ENCODE measurements around the gene SEPTIN12.
A peak's percentile ranks its signal among the peaks of the same experiment; 100 is the strongest.
"Not testable (repeated sequence)": the region's sequence is repeated elsewhere in the genome, so short reads cannot be mapped to it uniquely, and the experiment has no call there.

The SEPTIN12 gene

GRCh38 chr16:4752351-4753100 is 35.6 kb downstream of the SEPTIN12 start:
- DNase-seq (ENCODE audit: low read depth): no peak

DNA sequence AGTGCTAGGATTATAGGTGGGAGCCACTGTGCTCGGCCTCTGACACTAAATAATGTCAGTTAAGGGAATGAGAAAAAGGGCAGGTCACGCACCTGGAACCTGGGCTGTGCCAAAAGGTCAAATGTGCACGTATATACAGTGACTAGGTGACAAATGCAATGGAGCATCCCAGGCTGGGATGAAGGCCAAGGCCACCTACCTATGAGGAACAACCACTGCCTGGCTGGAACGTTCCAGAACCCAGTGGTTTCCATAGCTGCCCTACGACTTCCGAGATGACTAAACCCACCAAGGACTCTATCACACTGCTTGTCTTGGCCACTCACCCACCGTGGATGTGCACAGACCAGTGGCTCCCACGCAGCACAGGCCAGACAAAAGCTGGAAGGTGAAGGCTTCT is 37.2 kb downstream of the SEPTIN12 start:
- no peak for DNase-seq (ENCODE audit: low read depth)

DNA sequence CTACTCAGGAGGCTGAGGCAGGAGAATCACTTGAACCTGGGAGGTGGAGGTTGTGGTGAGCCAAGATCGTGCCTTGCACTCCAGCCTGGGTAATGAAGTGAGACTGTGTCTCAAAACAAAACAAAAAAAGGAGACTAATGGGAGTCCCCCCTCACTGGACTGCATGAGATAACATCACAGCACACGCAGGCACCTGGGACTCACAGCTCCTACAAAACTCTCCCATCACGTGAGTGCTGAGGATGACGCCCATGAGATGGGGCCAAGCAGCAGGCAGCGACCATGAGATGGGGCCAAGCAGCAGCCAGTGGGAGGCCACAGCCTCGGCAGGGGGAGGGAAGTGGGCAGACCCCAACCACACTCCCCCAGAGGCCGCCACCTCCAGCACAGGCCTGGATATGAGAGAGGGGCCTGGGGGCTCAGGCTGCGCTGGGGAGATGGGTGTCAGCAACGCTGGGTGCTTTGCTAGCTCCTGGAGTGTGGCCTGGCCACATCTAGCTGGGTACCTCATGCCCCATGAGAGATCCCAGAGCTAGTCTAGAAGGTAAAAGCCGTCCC is 38.4 kb downstream of the SEPTIN12 start:
- no peak for DNase-seq (ENCODE audit: low read depth)

DNA sequence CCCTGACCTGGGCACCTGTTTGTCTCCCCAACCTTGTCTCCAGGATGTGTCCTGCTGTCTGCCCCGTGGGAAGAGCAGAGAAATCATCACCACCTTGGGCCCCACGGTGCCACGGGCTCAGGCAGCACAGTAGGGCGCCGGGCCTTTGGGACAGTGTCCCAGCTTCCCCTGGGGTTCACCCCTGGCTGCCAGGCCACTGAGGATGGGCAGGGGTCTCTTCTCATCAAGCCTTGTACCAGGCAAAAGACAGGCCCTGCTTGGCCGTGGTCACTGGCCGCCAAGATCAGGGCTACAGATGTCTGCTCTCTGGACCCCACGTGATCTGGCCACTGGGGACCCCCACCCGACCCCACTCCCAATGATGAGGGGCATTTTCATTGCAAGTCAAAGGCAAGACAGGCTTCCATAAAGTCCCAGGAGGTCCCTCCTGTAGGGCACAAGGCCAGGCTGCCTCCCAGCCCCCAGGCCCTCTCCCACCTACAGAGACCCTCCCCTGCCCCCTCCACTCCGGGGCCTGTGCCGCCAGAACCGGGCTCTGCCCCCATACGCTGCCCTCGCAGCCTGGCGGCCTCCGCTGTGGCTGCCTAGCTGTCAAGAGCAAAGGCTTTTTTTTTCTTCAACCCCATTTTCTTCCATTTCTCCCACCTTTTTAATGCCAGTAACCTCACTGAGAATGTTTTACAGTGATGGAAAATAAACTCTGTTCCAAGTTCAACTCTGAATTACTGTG is 39.3 kb downstream of the SEPTIN12 start:
- no peak for DNase-seq (ENCODE audit: low read depth)

- no peak for DNase-seq (ENCODE audit: low read depth)
Observed at GRCh38 chr16:4747906-4748681, 40.1 kb downstream of the SEPTIN12 start.

DNA sequence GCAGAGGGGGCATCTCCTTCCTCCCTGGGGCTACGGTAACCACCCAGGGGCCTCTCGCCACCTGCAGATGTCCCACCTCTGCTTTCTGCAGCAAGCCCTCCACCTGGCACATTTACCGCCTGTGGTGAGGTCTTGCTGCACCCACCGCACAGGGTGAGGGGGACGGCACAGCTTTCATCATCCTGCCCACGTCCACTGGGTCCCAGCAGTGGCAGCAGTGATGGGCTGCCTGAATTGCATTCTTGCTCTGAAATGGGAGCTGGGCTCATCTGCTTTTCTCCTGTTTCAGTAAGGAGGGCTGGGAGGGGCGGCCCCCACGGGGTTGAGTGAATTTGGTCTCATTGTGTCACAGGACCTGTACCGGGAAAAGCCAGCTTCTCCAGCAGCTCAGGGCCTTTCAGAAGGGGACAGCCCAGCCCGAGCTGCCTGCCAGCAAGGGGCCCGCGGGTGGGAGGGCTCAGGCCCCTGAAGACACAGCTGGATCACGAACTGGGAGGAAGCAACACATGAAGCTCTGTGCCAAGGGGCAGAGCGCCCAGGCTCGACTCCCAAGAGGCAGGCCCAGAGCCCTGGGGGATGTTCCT is 41.1 kb downstream of the SEPTIN12 start:
- no peak for DNase-seq (ENCODE audit: low read depth)

DNA sequence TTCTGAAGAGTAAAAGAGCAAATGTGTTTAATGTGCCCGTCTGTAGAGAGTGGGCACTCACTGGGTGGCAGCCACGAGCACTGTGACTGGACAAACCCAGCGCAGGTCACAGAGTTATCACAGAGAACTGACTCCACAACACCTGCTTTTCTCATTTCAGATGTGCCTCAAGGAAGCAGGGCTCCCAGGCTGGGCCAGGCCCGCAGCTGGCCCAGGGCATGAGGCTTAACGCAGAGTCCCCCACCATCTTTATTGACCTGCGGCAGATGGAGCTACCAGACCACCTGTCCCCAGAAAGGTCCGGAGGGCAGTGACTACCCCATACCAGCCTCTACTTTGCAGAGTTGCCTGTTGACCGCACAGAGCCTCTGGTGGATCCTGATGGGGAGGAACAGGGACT is 41.9 kb downstream of the SEPTIN12 start:
- no peak for DNase-seq (ENCODE audit: low read depth)

DNA sequence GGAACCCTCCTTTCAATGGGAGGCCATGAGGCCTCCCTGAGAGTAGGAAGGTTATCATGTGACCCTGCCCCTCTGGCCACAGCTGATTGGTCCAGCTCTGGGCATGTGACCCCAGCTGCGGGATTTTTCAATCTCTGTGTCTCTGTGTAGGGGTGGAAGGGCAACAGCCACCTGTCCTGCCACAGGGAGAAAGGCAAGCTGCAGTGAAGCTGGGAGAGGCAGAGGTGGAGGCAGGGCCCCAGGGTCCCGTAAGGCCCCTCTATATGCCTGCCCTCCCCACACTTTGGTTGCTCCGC is 42.9 kb downstream of the SEPTIN12 start:
- DNase-seq (ENCODE audit: low read depth): no peak

- no peak for DNase-seq (ENCODE audit: low read depth)
Observed at GRCh38 chr16:4744555-4745273, 43.4 kb downstream of the SEPTIN12 start.

- DNase-seq (ENCODE audit: low read depth): no peak
Observed at GRCh38 chr16:4743226-4743878, 44.8 kb downstream of the SEPTIN12 start.

- not testable (repeated sequence) for DNase-seq (ENCODE audit: low read depth)
Observed at GRCh38 chr16:4738370-4738769, 49.8 kb downstream of the SEPTIN12 start.

- no peak for DNase-seq (ENCODE audit: low read depth)
Observed at GRCh38 chr16:4737545-4737944, 50.6 kb downstream of the SEPTIN12 start.

GRCh38 chr16:4736546-4736945 is 51.6 kb downstream of the SEPTIN12 start:
- DNase-seq (ENCODE audit: low read depth): no peak

DNA sequence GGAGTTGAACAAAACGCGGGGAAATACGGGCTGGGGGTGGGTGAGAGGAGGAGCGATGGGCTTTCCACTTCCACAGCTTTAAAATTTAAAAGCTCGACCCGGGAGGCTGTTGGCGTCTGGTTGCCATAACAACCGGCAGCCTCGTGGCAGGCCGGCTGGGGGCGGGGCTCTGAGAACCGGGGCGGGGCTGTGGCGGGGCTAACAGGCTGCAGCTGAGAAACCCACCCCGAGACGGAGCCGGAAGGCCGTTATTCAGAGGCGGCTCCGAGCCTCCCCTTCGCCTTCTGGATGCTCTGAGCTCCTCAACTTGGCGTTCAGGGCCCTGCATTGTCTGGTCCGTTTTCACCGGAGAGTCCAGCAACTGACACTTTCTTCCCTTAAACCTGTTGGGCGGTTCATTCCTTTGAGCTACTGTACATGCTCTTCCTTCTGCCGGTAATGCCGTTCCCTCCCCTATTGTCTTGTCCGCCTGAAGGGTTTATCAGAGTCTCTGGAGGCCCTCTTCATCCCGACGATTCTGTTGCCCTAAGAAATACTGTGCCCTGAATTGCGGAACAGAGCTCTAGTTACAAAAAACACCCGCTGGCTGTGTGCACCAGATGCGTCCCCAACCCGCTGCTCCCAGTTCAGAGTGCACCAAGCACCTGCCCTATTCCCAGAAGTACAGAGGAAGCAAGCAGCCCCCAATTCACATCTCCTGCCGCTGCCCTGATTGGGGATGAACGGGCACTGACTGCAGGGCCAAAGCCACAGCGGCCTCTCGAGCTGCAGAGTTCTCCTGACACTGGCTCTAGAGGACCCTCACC is 53.2 kb downstream of the SEPTIN12 start:
- peak; percentile 10 for DNase-seq (ENCODE audit: low read depth)

- DNase-seq (ENCODE audit: low read depth): peak; percentile 90
Observed at GRCh38 chr16:4734063-4734729, 53.9 kb downstream of the SEPTIN12 start, which contains the start of the genes ANKS3 and DNAAF8. Gene ANKS3 (minus strand): TSS chr16:4734271. CDS start chr16:4730149, 4,122 bp downstream. Gene DNAAF8 (plus strand): TSS chr16:4734537. CDS start chr16:4736515, 1,978 bp downstream.

- no peak for DNase-seq (ENCODE audit: low read depth)
Observed at GRCh38 chr16:4733747-4734062, 54.4 kb downstream of the SEPTIN12 start.

GRCh38 chr16:4733211-4733742 is 54.9 kb downstream of the SEPTIN12 start:
- DNase-seq (ENCODE audit: low read depth): no peak

DNA sequence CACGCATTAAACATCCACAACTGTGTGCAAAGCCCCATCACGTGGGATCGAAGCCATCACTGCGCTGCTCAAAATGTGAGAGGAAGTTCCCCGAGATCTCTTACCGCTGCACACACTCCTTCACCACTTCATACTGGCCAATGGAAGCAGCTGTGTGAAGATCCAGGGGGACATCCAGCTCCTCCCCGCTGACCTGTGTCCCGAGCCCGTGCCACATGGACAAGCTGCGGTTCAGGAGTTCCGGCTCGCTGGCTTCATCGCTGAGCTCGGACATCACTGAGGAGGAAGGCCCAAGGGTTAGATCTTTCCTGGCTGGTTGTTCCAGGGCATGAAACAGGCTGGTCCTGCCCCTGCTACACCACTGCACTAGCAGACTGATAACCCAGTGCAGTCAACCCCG is 58.3 kb downstream of the SEPTIN12 start:
- no peak for DNase-seq (ENCODE audit: low read depth)

GRCh38 chr16:4728676-4729075 is 59.5 kb downstream of the SEPTIN12 start:
- DNase-seq (ENCODE audit: low read depth): no peak

Data from GM04503 (cell line).